Measurements from ENCODE around the gene ABHD15.

ABHD15 gene, protein sequence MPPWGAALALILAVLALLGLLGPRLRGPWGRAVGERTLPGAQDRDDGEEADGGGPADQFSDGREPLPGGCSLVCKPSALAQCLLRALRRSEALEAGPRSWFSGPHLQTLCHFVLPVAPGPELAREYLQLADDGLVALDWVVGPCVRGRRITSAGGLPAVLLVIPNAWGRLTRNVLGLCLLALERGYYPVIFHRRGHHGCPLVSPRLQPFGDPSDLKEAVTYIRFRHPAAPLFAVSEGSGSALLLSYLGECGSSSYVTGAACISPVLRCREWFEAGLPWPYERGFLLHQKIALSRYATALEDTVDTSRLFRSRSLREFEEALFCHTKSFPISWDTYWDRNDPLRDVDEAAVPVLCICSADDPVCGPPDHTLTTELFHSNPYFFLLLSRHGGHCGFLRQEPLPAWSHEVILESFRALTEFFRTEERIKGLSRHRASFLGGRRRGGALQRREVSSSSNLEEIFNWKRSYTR

DNA sequence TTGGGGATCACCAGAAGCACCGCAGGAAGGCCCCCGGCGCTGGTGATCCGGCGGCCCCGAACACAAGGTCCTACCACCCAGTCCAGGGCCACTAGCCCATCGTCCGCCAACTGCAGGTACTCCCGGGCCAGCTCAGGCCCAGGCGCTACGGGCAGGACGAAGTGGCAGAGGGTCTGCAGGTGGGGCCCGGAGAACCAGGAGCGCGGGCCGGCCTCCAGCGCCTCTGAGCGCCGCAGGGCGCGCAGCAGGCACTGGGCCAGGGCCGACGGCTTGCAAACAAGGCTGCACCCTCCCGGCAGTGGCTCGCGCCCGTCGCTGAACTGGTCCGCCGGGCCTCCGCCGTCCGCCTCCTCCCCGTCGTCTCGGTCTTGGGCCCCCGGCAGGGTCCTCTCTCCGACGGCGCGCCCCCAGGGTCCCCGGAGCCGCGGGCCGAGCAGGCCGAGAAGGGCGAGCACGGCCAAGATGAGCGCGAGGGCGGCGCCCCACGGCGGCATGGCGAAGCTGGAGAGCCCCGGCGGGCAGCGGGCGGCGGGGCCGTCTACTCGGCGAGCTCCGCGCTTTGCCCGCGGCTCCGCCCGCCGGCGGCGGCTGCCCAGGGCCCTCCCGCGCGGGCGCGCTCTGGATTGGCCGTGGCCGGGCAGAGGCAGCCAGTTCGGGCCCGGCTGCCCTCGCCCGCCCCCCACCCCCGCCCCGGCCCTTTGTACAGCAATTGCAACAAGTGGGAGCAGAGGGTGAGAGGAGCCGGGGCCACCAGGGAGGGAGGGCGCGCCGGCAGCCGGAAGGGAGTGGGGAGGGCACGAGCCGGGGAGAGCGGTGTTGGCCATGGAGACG lies at the start of gene ABHD15:
ABHD15 (minus strand) TSS at position 565 of the 831 bp plus-strand sequence; CDS start at position 494, 71 bp downstream.
- DNase-seq (ENCODE audit: extremely low spot score, insufficient read length, low read depth) (no peak), FAIRE-seq (no peak)

DNA sequence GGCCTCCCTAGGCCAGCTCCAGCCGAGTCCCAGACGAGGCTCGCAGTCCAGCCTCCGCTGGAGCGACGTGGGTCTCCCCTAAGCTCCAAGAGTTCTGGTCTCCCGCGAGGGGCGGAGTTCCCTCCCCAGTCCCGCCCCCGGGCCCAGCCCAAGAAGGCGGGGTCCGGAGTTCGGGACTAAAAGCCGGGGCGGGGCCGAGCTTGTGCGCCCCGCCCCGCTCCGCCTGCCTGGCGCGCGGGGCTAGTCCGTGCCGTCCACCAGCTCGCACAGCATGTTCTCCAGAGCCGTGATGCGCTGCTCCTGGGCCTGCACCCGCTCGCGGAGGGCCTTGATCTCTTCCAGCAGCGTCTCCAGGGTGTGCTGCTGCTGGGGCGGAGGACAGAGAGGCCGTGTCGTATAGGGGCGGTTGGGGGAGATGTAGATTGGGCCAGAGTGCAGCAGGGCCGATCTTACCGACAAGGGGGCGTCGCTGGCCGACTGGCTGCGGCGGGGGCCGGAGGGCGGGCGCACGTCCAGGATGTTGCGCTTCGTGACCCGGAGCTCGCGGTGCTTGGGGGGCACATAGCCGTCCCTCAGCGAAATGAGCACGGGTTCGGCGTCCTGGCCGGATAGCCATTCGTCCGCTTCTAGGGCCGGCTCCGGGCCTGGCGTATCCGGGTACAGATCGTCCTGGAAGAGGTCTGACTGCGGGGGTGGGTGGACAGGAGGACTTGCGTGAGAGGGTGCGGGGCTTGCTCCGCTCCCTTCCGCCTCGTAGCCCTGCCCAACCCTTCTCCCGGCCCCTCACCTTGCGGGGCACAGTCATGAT lies 48.9 kb upstream of the ABHD15 start:
- DNase-seq (ENCODE audit: extremely low spot score, insufficient read length, low read depth), result peak; percentile 75

DNA sequence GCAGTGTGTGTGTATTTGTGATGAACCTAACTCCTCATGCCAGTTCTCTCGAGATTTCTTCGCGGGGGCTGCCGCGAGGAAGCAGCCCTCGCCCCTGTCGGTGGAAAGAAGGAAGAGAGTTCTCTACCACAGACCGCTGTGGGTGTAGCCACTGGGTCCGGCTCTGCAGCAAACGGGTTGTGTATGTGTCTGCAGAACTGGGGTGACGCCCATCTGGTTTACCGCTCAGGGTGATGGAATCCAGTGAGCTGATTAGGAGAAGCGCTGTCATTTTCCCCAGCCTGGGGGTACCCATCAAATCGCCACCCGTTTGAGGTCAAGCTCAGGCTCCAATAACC lies 48.2 kb upstream of the ABHD15 start:
- DNase-seq (ENCODE audit: extremely low spot score, insufficient read length, low read depth), result no peak
- FAIRE-seq, result no peak

More for the DNA sequence above, 48.9 kb upstream of the ABHD15 start:
- FAIRE-seq, result peak; percentile 87

DNA sequence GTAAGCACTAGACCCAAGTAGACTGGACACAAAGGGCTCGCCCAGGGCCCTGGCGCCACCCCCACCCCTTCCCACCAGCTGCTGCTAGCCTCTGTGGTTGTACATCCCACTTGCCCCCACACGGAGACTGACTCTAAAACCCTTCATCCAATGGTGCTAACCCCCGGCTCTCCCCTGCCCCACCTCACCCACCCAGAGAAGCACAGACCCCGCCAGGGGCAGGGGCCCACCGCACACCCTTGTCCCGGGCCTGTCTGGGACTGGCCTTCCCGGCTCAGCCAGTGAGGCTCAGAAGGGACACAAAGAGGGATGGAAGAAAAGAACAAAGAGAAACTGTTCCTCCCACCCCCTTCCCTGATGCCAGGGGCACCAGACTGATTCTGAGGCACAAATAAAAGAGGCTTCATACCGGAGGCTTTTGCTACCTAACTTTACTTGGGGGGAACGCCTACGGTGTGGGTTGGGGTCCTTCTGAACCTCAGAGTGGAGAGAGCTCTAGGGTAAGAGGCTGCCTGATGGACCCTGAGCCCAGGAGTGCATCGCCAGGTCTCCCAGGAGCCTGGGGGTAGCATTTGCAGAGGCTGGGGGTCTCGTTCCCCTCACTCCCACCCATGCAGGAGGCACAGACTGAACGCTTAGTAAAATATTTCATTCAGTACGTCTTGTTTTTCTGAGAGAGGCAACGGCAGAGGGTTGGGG lies 47.7 kb upstream of the ABHD15 start:
- DNase-seq (ENCODE audit: extremely low spot score, insufficient read length, low read depth) (no peak), FAIRE-seq (no peak)

DNA sequence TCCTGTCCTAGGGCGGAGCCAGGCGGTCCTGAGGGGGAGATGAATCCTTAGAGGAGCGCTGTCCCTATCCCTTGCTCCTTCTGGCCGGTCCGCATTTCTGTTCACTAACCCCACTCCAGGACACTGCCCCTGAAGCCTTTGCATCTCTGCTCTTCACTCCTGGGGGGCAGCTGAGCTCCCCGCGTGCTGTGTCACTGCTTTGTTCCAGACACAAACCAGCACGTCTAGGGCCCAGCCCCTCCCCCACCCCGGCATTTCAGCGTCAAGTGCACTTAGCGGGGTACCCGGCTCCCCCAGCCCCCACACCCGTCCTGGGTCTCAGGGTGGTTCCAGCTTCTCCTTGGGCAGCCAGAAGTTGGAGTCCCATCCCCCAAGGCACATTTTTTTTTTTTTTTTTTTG lies 47.0 kb upstream of the ABHD15 start:
- no peak for FAIRE-seq
- no peak for DNase-seq (ENCODE audit: extremely low spot score, insufficient read length, low read depth)

DNA sequence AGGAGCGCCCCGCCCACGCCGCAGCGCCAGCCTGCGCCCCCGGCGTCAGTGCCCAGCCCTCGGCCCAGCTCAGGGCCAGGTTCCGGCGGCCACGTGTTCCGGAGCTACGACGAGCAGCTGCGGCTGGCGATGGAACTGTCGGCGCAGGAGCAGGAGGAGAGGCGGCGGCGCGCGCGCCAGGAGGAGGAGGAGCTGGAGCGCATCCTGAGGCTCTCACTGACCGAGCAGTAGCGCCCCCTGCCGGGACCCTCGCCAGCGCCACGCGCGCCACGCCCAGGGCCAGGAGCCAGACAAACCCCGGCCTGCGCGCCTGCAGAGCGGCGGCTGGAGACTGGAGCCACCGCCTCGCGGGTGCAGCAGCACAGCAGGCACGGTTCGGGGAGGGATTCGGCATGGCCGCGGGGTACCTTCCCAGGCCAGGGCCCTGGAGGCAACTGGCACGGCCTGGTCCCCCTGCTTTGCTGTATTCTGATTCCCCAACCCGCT lies 46.6 kb upstream of the ABHD15 start:
- peak; percentile 73 for FAIRE-seq
- no peak for DNase-seq (ENCODE audit: extremely low spot score, insufficient read length, low read depth)

DNA sequence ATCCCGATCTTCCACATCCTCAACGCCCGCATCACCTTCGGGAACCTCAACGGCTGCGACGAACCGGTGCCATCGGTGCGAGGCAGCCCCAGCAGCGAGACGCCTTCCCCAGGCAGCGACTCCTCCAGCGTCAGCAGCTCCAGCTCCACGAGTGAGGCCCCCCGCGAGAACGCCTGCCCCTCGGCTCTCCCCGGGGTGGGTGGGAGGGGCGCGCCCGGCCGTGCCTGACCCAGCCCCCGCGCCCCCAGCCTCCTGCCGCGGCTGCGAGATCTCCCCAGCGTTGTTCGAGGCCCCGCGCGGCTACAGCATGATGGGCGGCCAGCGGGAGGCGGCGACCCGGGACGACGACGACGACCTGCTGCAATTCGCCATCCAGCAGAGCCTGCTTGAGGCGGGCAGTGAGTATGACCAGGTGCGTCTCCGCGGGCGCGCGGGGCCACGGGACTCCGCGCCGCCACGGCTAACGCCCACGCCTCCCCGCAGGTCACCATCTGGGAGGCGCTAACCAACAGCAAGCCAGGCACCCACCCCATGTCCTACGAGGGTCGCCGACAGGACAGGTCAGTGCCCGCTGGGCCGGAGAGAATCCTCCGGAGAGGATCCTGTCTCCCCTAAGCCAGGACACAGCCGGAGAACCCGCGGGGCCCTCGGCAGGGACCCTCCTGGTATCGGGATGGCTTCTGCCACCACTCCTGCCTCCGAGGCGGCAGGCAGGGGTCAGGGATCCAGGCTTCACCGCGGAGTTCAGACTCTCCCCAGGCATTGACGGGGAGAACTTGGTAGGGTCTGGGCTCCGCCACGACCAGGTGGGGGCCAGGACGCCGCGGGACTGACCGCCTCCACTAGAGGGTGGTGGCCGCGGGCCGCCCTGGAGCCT lies 45.8 kb upstream of the ABHD15 start:
- DNase-seq (ENCODE audit: extremely low spot score, insufficient read length, low read depth) (no peak), FAIRE-seq (no peak)

DNA sequence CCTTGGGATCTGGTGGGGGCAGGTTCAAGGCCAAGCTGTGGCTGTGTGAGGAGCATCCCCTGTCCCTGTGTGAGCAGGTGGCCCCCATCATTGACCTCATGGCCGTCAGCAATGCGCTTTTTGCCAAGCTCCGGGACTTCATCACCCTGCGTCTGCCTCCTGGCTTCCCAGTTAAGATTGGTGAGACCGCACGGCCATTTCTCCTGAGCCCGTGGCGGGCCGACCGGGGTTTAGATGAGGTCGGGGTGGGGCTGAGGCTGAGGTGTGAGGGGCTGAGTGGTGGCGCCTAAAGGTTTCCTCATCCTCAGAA lies 45.2 kb upstream of the ABHD15 start:
- no peak for FAIRE-seq
- no peak for DNase-seq (ENCODE audit: extremely low spot score, insufficient read length, low read depth)

DNA sequence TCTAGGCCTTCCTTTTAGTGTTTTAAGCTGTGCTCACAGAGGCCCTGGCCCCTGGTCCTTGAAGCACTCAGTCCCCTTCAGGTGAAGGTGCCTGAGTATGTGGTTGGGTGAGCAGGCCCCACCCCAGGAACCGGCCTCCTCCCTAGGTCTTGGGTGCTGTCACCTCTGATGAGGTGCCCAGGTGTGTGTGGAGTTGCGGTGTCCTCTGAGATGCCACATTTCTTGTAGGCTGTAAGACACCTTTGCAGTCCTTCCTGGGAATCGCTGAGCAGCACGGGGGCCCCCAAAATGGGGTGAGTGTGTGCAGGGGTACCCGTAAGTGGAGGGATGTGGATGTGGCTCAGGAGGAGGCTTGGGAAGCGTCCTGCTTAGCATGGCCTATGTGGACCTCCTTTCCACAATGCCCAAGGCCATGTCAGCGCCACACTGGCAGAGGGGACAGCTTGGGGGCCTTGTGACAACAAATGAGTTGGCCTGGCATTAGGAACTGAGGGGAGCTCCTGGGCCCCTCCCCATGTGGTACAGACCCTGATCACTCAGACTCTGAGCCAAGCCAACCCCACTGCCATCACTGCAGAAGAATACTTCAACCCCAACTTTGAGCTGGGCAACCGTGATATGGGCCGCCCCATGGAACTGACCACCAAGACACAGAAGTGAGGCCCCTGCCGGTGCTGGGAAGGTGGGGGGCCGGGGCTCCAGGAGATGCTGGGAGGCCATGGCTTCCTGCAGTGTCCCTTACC lies 44.7 kb upstream of the ABHD15 start:
- DNase-seq (ENCODE audit: extremely low spot score, insufficient read length, low read depth) (no peak), FAIRE-seq (no peak)

DNA sequence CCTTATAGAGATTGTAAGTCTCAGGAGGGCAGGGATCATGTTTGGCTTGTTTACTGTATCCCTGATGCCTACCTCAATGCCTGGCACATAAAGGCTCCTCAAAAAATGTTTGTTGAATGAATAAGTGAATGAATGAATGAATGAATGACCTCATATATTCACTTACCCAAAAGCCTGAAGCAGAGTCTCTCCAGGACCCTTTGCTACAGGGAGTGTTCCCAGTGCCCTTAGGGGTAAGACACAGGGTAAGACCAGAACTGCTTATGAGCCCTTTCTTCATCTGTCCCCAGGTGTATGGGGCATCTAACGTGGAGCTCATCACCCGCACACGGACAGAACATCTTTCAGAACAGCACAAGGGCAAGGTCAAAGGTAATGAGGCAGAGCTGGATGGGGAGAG lies 43.6 kb upstream of the ABHD15 start:
- no peak for DNase-seq (ENCODE audit: extremely low spot score, insufficient read length, low read depth)
- FAIRE-seq, result no peak

DNA sequence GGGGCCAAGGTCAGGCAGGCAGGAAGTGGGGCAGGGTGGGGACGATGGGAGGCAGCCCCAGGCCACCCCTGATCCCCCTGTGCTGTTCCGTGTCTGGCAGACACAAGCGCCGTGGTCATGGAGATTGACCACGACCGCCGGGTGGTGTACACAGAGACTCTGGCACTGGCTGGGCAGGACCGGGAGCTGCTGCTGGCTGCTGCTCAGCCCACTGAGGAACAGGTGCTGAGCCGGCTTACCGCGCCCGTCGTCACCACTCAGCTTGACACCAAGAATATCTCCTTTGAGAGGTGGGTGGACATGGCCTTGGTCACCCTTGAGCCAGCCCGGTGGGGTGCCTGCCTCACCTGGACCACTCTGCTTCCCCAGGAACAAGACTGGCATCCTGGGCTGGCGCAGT lies 42.1 kb upstream of the ABHD15 start:
- FAIRE-seq (no peak), DNase-seq (ENCODE audit: extremely low spot score, insufficient read length, low read depth) (no peak)

DNA sequence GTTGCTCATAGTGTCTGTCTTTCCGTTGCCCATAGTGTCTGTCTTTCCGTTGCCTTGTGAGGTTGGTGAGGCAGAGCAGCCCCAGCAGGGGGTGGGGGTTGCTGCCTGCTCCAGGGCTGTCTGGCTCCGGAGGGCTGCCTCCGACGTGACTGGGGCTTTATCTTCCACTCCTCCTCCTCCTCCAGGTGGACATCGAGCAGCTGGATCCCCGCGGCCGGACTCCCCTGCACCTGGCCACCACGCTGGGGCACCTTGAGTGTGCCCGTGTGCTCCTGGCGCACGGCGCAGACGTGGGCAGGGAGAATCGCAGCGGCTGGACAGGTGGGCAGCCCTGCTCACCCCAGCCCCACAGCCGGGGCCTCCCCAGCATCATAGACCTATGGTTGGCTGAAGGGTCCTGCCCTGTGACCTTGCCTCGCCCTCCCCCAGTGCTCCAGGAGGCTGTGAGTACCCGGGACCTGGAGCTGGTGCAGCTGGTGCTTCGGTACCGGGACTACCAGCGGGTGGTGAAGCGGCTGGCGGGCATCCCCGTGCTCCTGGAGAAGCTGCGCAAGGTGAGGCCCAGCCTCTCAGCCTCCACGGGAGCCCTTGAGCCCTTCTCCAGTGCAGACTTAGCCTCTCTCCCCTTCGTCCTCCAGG lies 40.8 kb upstream of the ABHD15 start:
- FAIRE-seq (no peak), DNase-seq (ENCODE audit: extremely low spot score, insufficient read length, low read depth) (no peak)

DNA sequence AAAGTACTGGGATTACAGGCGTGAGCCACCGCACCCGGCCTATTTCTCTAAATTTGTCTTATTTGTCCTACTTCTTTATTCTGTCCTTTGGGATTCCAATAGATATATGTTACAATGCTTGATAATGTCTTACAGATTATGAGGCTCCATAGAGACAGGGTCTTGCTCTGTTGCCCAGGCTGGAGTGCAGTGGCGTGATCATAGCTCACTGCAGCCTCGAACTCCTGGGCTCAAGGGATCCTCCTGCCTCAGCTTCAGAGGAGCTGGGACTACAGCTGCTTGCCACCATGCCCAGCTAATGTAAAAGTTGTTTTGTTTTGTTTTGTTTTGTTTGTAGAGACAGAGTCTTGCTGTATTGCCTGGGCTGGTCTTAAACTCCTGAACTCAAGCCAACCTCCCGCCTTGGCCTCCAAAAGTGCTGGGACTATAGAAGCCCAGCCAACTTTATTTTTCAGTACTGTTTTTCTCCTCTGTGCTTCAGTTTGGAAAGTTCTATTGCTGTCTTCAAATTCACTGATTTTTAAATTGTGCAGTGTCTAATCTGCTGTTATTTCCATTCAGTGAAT lies 36.4 kb upstream of the ABHD15 start:
- FAIRE-seq (no peak), DNase-seq (ENCODE audit: extremely low spot score, insufficient read length, low read depth) (no peak)

DNA sequence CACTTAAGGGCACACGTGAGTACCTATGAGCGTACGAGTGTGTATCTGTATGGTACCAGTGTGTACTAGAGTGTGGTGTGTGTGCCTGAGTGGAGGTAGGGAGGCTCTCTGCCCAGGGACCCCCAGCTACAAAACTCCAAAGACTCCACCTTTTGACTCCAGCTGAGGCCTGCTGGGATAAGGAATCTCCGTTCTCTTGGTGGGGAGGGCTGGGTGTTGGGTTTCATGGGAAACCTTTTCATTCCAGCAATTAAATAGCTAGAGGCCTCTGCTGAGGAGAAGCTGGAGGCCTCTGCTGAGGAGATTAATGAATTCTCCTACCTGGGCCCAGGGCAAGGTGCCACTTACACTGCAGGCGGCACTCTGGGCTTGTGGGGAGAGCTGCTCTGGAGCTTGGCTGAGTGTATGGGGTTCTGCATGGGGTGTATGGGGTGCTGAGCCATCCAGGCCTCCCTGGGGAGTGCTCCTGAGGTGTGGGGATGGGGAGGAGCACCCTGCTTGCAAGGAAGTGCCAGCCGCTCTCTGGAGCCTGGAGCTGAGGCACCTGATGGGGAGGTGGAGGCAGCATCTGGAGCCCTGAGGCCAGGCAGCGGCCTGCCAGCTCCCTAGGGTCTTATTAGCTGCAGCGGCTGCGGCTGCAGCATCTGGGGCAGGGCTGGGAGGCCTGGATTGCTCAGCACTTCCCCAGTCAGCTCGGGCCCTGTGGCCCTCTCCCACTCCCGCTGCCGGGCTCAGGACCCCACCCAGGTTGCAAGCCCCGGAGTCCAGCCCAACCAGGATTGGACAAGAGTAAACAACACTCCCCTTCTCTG lies 30.7 kb upstream of the ABHD15 start:
- FAIRE-seq (no peak), DNase-seq (ENCODE audit: extremely low spot score, insufficient read length, low read depth) (no peak)

DNA sequence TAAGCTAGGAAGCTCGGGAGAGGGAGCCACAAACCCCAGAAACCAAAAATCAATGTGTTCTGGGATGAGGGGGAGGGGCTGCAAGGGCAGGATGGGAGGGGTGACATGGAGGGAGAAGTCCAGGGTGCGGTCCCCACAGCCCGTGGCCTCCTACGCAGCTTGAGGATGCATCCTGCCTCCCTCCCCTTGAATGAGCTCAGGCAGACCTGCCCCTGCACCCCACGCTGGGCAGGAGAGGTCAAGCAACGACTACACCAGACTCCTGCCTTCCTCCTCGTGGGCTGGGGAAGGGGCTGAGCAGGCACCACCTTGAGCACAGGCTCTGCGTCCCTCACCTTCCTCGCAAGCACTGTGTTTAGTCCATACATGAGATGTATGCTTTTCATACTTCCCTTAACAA lies 30.0 kb upstream of the ABHD15 start:
- DNase-seq (ENCODE audit: extremely low spot score, insufficient read length, low read depth) (no peak), FAIRE-seq (no peak)

DNA sequence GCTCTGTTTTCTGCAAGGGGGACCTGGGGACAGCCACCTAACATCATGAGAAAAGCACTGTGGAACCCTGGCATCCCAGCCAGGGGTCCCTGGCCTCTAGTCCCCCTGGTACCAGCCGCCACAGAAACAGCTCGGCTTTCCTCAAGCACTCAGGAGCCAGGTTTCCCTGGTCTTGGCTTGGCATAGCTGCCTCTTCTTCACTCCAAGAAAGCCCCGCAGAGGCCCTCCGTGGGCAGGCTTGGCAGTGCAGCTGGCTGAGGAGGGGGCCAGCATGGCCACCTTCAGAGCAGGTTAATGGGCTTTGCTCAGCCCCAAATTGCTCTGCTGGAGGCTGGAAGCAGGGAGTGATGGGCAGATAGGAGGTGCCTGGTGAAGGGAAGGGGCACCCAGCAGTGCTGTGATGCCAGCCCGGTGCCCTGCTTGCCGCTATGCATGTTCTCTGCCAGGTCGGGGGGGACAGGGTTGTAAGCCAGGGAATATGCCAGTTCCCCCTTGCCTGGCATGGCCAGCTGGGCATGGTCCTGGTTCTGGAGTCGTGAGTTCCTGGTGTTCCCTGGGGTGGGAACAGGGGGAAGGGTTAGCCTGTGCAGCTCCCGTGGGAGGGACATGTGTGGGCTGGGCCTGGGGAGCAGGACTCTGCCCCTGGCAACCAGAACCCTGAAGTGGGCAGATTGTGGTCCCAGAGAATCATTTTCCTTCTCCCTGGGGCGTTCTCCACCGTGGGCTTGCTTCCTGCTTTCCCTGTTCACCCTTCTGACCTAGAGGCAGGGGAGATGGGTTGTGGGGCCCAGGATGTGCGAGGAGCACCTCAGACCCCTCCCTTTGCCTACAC lies 29.3 kb upstream of the ABHD15 start:
- FAIRE-seq, result no peak
- DNase-seq (ENCODE audit: extremely low spot score, insufficient read length, low read depth), result no peak
